ENCODE data around the gene SMIM12.

The SMIM12 gene

DNA sequence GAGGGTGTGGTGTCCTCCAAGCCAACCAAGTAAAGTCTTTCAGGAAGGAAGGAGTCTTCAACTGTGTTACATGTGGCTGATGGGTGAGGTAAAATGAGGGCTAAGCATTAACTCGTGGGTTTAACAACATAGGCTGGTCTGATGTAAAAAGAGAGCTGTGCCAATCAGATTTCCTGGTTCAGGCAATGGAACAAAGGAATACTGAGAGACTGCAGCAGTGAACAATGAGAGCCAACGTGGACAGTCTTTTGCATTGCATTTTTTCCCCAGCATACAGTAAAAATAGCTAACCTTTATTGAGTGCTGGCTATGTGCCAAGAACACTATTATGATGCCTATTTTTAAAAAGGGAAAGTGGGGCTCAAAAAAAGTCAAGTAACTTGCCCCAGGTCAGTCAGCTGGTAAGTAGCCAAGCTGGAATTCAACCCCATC lies 38.8 kb upstream of the SMIM12 start:
- Histone ChIP-seq H3K9ac (ENCODE audit: low read length) (no peak overlapping the region), H3K4me3 (ENCODE audit: low read length) (no peak overlapping the region), H3K27me3 (ENCODE audit: control insufficient read depth, insufficient read depth, low read length) (peaks cover 5% of the 10 kb centered on the region), H3K36me3 (ENCODE audit: control insufficient read depth, insufficient read depth, low read length) (no peaks in the 10 kb centered on the region), H3K9me3 (ENCODE audit: control insufficient read depth, low read length) (no peaks in the 10 kb centered on the region), H3K4me1 (ENCODE audit: control insufficient read depth, insufficient read depth, low read length) (no peaks in the 10 kb centered on the region)

DNA sequence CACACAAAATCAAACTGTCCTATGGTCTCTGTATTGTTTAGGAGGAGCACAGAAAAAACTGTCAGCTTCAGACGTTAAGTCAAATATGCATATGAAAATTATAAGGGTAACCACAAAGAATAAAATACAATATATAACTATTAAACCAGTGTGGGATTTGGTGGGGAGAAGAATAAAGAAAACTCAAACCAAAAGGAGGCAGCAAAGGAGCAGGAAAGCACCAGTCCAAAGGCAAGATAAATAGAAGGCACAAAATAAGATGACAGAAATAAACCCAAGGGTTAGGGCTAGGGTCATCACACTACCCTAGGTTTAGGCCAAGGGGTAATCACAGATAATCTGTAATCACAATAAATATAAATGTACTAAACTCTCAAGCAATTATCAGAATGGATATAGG lies 37.1 kb upstream of the SMIM12 start:
- H3K4me3 ChIP-seq (ENCODE audit: low read length) = no peak overlapping the region
- H3K9me3 ChIP-seq (ENCODE audit: control insufficient read depth, low read length) = no peaks in the 10 kb centered on the region
- H3K9ac ChIP-seq (ENCODE audit: low read length) = no peak overlapping the region
- no peaks in the 10 kb centered on the region for H3K36me3 ChIP-seq (ENCODE audit: control insufficient read depth, insufficient read depth, low read length)
- no peaks in the 10 kb centered on the region for H3K4me1 ChIP-seq (ENCODE audit: control insufficient read depth, insufficient read depth, low read length)
- no peaks in the 10 kb centered on the region for H3K27me3 ChIP-seq (ENCODE audit: control insufficient read depth, insufficient read depth, low read length)

DNA sequence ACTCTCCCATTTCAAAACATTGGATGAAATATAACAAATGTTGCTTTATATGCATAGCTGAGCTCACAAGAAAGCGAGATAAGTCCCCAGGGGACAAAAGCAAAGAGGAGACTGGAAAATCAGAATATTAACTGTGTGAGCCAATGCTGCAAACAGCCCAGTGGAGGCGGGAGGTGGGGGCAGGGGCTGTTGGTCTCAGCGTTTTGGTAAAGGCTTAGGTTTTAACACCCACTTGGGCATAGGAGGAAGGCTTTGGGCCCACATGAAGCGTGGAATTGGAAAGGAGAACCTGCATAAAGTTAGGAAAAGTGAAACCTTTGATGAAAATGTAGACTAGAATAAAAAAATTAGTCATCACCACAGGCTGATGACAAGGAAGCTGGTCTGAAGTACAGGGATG lies 30.2 kb upstream of the SMIM12 start:
- H3K36me3 ChIP-seq (ENCODE audit: control insufficient read depth, insufficient read depth, low read length) = no peaks in the 10 kb centered on the region
- no peaks in the 10 kb centered on the region for H3K4me1 ChIP-seq (ENCODE audit: control insufficient read depth, insufficient read depth, low read length)
- no peak overlapping the region for H3K9ac ChIP-seq (ENCODE audit: low read length)
- peaks cover 16% of the 10 kb centered on the region for H3K27me3 ChIP-seq (ENCODE audit: control insufficient read depth, insufficient read depth, low read length)
- H3K4me3 ChIP-seq (ENCODE audit: low read length) = no peak overlapping the region
- H3K9me3 ChIP-seq (ENCODE audit: control insufficient read depth, low read length) = no peaks in the 10 kb centered on the region

DNA sequence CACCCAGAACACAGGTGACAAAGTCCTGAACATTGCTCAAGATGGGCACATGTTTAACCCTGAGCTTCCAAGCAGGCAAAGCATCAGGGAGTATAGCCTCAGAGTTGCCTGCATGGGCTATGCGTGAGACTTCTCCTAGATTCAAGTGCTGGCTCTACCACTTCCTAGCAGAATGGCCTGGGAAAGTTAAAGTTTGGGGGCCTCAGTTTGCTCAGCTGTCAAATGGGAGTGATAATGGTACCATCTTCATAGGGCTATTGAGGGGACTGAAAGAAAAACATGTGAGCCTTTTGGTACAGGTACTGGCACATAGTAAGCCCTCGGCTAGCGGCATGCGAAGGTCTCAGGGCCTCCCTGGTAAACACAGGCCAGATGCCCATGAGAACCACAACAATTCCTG lies 28.0 kb upstream of the SMIM12 start:
- no peaks in the 10 kb centered on the region for H3K9me3 ChIP-seq (ENCODE audit: control insufficient read depth, low read length)
- H3K27me3 ChIP-seq (ENCODE audit: control insufficient read depth, insufficient read depth, low read length) = peaks cover 22% of the 10 kb centered on the region
- H3K4me1 ChIP-seq (ENCODE audit: control insufficient read depth, insufficient read depth, low read length) = no peaks in the 10 kb centered on the region

DNA sequence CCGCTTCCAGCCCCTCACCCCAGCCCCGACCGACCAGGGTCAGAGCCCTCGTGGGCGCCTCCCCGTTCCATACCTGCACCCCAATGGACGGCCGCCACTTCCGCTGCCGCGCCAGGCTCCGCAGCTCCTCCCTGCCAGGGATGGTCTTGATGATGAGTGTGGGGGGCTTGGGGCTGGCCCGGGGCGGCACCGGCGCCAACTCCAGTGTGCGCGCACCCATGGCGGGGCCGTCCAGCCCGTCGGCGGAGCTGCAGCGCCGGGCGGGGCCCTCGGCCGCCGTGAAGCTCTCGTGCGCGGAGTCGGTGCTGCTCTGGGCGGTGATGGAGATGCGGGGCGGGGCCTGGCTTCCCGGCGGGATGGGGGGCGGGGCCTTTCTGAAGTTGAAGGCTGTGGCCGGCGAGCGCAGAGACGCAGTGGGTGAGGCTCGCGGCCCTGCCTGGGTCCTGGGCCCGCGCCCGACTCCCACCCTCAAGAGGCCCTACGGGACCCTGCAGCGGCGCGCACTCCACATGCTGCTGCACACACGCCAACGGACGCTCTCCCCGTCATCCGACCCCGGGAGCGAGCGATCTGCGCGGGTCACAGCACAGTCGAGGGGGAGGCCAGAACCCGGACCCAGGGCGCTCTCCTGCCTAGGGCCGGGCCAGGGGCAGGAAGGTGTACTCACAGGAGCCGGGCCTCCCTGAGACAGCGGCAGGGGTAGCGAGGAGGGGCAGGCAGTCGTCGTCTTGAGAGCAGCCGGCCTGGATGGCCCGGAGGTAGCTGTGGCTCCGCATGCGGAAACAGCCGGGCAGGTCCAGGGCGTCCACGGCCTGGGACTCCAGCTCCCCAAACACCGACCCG lies 26.1 kb upstream of the SMIM12 start:
- no peaks in the 10 kb centered on the region for H3K9me3 ChIP-seq (ENCODE audit: control insufficient read depth, low read length)
- no peaks in the 10 kb centered on the region for H3K4me1 ChIP-seq (ENCODE audit: control insufficient read depth, insufficient read depth, low read length)
- H3K4me3 ChIP-seq (ENCODE audit: low read length) = no peak overlapping the region
- no peaks in the 10 kb centered on the region for H3K36me3 ChIP-seq (ENCODE audit: control insufficient read depth, insufficient read depth, low read length)
- no peak overlapping the region for H3K9ac ChIP-seq (ENCODE audit: low read length)
- peaks cover 22% of the 10 kb centered on the region for H3K27me3 ChIP-seq (ENCODE audit: control insufficient read depth, insufficient read depth, low read length)

More for the DNA sequence above, 28.0 kb upstream of the SMIM12 start:
- H3K4me3 ChIP-seq (ENCODE audit: low read length) = no peak overlapping the region
- no peaks in the 10 kb centered on the region for H3K36me3 ChIP-seq (ENCODE audit: control insufficient read depth, insufficient read depth, low read length)
- H3K9ac ChIP-seq (ENCODE audit: low read length) = no peak overlapping the region

DNA sequence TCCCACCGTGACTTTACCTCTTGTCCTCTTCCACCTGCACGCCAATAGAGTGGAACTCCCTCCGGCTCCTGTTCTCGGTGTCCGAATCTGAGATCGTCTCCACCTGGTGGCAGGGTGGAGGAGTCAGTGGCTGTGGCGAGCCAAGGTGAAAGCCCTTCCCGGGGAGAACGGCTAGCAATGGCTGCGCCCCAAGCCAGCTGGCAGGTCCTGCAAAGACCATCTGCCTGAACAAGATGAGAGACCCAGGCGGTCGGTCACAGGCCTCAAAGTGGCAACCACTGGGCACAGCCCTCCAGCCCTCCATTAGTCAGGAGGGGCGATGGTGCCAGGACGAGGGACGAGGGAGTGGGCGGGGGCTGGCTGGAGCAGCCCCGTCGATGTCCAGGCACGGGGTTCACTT lies 25.4 kb upstream of the SMIM12 start:
- Histone ChIP-seq H3K9me3 (ENCODE audit: control insufficient read depth, low read length) (no peaks in the 10 kb centered on the region), H3K4me1 (ENCODE audit: control insufficient read depth, insufficient read depth, low read length) (no peaks in the 10 kb centered on the region), H3K9ac (ENCODE audit: low read length) (no peak overlapping the region), H3K4me3 (ENCODE audit: low read length) (no peak overlapping the region), H3K36me3 (ENCODE audit: control insufficient read depth, insufficient read depth, low read length) (no peaks in the 10 kb centered on the region), H3K27me3 (ENCODE audit: control insufficient read depth, insufficient read depth, low read length) (peaks cover 22% of the 10 kb centered on the region)

DNA sequence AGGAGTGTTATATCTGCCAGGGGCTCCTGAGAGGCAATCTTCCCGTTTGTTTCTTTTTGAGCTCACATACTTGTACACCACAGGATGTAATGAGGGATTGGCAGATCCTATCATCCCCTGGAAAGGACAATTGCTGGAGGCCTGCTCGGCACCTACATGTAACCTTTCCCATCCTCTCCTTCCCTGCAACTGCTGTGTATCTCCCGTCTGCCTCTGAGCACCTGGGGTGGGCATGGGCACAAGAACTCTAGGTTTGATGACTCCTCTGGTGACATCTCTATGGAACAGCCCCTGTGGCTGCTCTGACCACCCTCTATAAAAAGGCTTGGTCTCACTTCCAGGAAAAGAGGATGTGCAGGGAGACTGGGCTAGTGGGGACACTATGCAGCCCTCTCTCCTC lies 25.0 kb upstream of the SMIM12 start:
- Histone ChIP-seq H3K4me1 (ENCODE audit: control insufficient read depth, insufficient read depth, low read length) (no peaks in the 10 kb centered on the region), H3K27me3 (ENCODE audit: control insufficient read depth, insufficient read depth, low read length) (peaks cover 22% of the 10 kb centered on the region), H3K4me3 (ENCODE audit: low read length) (no peak overlapping the region), H3K9me3 (ENCODE audit: control insufficient read depth, low read length) (no peaks in the 10 kb centered on the region), H3K36me3 (ENCODE audit: control insufficient read depth, insufficient read depth, low read length) (no peaks in the 10 kb centered on the region), H3K9ac (ENCODE audit: low read length) (no peak overlapping the region)

DNA sequence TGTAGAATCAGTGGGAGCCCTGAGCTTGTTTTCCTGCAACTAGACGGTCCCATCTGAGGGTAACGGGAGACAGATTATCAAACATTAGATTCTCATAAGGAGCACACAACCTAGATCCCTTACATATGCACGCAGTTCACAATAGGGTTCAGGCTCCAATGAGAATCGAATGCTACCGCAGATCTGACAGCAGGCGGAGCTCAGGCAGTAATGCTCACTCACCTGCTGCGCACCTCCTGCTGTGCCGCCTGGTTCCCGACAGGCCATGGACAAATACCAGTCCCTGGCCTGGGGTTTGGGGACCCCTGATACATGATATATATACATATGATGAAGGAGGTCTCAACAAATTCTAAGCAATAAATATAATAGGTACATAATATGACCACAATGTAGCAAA lies 19.7 kb upstream of the SMIM12 start:
- H3K9me3 ChIP-seq (ENCODE audit: control insufficient read depth, low read length) = no peaks in the 10 kb centered on the region
- peaks cover 9% of the 10 kb centered on the region for H3K27me3 ChIP-seq (ENCODE audit: control insufficient read depth, insufficient read depth, low read length)
- H3K4me1 ChIP-seq (ENCODE audit: control insufficient read depth, insufficient read depth, low read length) = no peaks in the 10 kb centered on the region
- H3K4me3 ChIP-seq (ENCODE audit: low read length) = no peak overlapping the region
- H3K9ac ChIP-seq (ENCODE audit: low read length) = no peak overlapping the region
- H3K36me3 ChIP-seq (ENCODE audit: control insufficient read depth, insufficient read depth, low read length) = no peaks in the 10 kb centered on the region

DNA sequence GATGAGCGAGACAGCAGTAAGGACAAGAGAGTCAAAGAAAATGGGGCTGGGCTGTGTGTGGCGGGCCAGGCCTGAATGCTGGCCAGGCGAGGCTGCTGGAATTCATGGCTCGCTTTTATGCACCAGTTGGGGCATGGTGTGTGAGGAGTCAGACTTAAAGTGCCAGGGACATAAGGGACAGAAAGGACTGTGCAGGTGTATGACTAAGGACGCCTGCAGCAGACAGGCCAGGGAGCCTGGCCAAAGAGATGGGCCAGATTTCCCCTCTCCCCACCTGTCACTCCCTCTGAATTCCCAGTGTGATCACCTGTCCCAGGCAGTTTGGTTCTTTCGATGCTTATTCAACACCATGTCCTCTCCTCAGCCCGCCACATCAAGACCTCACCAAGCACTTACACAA lies 16.9 kb upstream of the SMIM12 start:
- Histone ChIP-seq H3K4me3 (ENCODE audit: low read length) (no peak overlapping the region), H3K4me1 (ENCODE audit: control insufficient read depth, insufficient read depth, low read length) (no peaks in the 10 kb centered on the region), H3K36me3 (ENCODE audit: control insufficient read depth, insufficient read depth, low read length) (no peaks in the 10 kb centered on the region), H3K9ac (ENCODE audit: low read length) (no peak overlapping the region), H3K9me3 (ENCODE audit: control insufficient read depth, low read length) (no peaks in the 10 kb centered on the region), H3K27me3 (ENCODE audit: control insufficient read depth, insufficient read depth, low read length) (peaks cover 13% of the 10 kb centered on the region)

DNA sequence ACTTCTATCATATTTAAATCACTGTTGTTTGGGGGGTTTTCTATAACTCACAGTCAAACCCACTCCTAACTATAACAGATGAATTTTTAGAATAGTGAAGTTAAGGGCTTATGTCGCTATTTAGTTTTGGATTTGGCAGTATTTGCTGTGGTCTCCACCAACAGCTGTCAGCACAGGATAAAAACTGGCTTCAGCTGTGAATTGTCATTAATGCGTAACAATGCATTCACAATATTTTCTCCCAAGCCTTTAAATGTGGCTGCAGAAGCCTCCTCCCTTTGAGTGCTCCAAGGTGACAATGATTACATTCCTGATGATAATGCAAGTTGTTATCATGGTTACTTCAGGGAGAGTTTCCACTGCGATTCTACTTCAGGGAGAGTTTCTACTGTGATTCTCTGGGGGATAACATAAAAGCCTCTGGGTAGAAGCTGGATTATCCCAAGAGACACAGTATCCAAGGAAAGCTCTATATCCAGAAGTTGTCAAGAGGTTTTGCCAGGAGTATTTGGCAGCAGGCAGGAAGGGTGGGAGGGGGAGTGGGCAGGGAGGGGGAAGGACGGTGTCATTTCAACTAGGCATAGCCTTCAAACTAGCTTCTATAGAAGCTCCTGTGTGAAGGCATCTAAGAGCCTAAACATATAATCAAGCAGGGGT lies 14.9 kb upstream of the SMIM12 start:
- Histone ChIP-seq H3K4me1 (ENCODE audit: control insufficient read depth, insufficient read depth, low read length) (no peaks in the 10 kb centered on the region), H3K9ac (ENCODE audit: low read length) (no peak overlapping the region), H3K27me3 (ENCODE audit: control insufficient read depth, insufficient read depth, low read length) (peaks cover 20% of the 10 kb centered on the region), H3K4me3 (ENCODE audit: low read length) (no peak overlapping the region), H3K9me3 (ENCODE audit: control insufficient read depth, low read length) (no peaks in the 10 kb centered on the region), H3K36me3 (ENCODE audit: control insufficient read depth, insufficient read depth, low read length) (no peaks in the 10 kb centered on the region)

DNA sequence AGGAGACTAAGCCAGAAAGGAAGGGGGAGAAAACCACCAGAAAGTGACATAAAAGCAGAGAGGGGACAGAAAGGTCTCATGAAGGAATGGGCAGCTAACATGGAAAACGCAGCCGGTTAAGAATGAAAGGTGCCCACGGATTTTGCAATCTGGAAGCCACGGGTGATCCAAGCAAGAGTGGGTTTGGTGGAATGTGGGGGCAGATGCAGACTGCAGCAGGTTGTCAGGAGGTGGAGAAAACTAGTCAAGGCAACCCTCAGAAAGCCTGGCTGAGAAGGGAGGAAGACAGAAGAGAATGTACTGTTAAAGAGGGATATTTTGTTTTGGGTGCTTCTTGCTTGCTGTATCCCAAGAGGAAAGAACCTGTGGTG lies 12.6 kb upstream of the SMIM12 start:
- H3K4me3 ChIP-seq (ENCODE audit: low read length) = no peak overlapping the region
- no peaks in the 10 kb centered on the region for H3K9me3 ChIP-seq (ENCODE audit: control insufficient read depth, low read length)
- H3K4me1 ChIP-seq (ENCODE audit: control insufficient read depth, insufficient read depth, low read length) = peaks cover 2% of the 10 kb centered on the region
- H3K27me3 ChIP-seq (ENCODE audit: control insufficient read depth, insufficient read depth, low read length) = peaks cover 22% of the 10 kb centered on the region
- no peaks in the 10 kb centered on the region for H3K36me3 ChIP-seq (ENCODE audit: control insufficient read depth, insufficient read depth, low read length)
- H3K9ac ChIP-seq (ENCODE audit: low read length) = no peak overlapping the region

DNA sequence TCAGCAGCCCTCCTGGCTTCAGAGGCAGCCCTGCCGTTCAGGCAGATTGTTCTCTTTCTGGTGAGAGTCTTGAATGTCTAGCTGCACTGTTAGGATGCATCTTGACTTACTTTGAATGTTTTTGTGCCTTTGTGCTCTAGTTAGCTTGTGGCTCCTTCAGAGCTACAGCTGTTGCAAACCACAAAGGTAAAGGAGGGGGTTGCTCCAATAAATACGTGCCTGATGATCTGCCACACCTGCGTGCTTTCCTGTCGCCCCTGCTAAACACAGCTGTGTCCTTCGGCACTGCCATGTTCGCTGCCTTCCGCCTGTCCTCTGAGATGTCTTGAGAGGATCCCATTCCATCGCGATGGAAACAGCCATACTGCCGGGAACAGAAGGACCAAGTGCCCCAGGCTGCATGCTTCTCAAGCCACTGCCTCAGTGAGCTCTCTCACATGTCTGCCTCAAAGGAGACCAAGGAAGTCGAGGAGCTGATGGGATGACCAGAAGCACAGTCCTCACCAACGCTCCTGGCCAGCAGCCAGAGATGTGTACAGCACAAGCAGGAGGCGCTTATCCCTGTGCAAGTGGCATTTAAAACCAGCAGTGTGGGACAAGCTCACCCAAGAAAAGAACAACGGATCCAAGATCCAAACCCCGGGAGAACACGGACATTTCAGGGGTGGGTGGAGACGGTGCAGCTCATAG lies 12.0 kb upstream of the SMIM12 start:
- Histone ChIP-seq H3K4me3 (ENCODE audit: low read length) (no peak overlapping the region), H3K9me3 (ENCODE audit: control insufficient read depth, low read length) (no peaks in the 10 kb centered on the region), H3K27me3 (ENCODE audit: control insufficient read depth, insufficient read depth, low read length) (peaks cover 26% of the 10 kb centered on the region), H3K9ac (ENCODE audit: low read length) (no peak overlapping the region), H3K4me1 (ENCODE audit: control insufficient read depth, insufficient read depth, low read length) (peaks cover 7% of the 10 kb centered on the region), H3K36me3 (ENCODE audit: control insufficient read depth, insufficient read depth, low read length) (no peaks in the 10 kb centered on the region)
